Measurements from ENCODE around the gene RPL23.

GRCh38 chr17:38893607-38894006, 40.1 kb upstream of the RPL23 start:
- TF ChIP-seq ZNF24 (IDR thresholded peaks at IDR 0.05) (no peak), REST (IDR thresholded peaks at IDR 0.05; ENCODE audit: low read depth, low read length) (no peak), CTCF (IDR thresholded peaks at IDR 0.05 in 2 of 3, conservative IDR thresholded peaks at IDR 0.05 in 1 of 3; ENCODE audit: control insufficient read depth in 2 of 3, extremely low read depth in 1 of 3, insufficient read depth in 1 of 3, low read depth in 3 of 3, low read length in 3 of 3) (no peak), SIN3A (IDR thresholded peaks at IDR 0.05; ENCODE audit: low read depth, low read length) (no peak), POLR2AphosphoS5 (IDR thresholded peaks at IDR 0.05; ENCODE audit: low read length) (no peak), ASH2L (IDR thresholded peaks at IDR 0.05; ENCODE audit: borderline replicate concordance, low read depth) (no peak), RCOR1 (conservative IDR thresholded peaks at IDR 0.05; ENCODE audit: low read depth, low read length) (no peak), TAF1 (IDR thresholded peaks at IDR 0.05; ENCODE audit: borderline replicate concordance, low read depth, low read length) (no peak)

Measured in GM12878 (cell line).